Astrocyte (in vitro differentiated cells and primary cell): ENCODE measurements around the gene HLA-DPA1. TPM values are rescaled to one million over a fixed set of nuclear protein-coding genes. Genes with fewer than 3 reads are reported as not detected.

Source experiments
- DNase-seq: peaks from one replicate; pipeline ENCODE4 v3.0.0-alpha.2; 2010; ENCODE audit warnings: low read depth
- FAIRE-seq: peaks from 2 replicates; lab custom pipeline; 2011; peaks lifted over from hg19 to GRCh38; lab: Jason Lieb, UNC
- H2AFZ ChIP-seq: 2 replicates; pipeline ENCODE4 v1.6.0; 2012; ENCODE audit warnings: low read depth, low read length, inconsistent platforms
- H3K27ac ChIP-seq: 2 replicates; pipeline ENCODE4 v1.5.1; 2011; ENCODE audit warnings: low read depth, low read length, inconsistent platforms
- H3K27me3 ChIP-seq: 2 replicates; pipeline ENCODE4 v1.6.0; 2011; ENCODE audit warnings: low read length, inconsistent platforms; ENCODE audit not compliant: insufficient read depth
- H3K36me3 ChIP-seq: 2 replicates; pipeline ENCODE4 v1.5.1; 2011; ENCODE audit warnings: low read length, inconsistent platforms; ENCODE audit not compliant: insufficient read depth
- H3K4me1 ChIP-seq: 2 replicates; pipeline ENCODE4 v1.5.1; 2011; ENCODE audit warnings: low read length, inconsistent platforms; ENCODE audit not compliant: insufficient read depth
- H3K4me2 ChIP-seq: 2 replicates; pipeline ENCODE4 v1.6.0; 2012; ENCODE audit warnings: low read length, inconsistent platforms
- H3K4me3 ChIP-seq: 2 replicates; pipeline ENCODE4 v1.5.1; 2011; ENCODE audit warnings: low read depth, mild to moderate bottlenecking, low read length, inconsistent platforms; ENCODE audit not compliant: insufficient read depth
- H3K79me2 ChIP-seq: 2 replicates; pipeline ENCODE4 v1.6.0; 2012; ENCODE audit warnings: mild to moderate bottlenecking, low read length, inconsistent platforms; ENCODE audit not compliant: insufficient read depth
- H3K9ac ChIP-seq: 2 replicates; pipeline ENCODE4 v1.6.0; 2012; ENCODE audit warnings: mild to moderate bottlenecking, low read length, inconsistent platforms
- H3K9me3 ChIP-seq: 2 replicates; pipeline ENCODE4 v1.5.1; 2012; ENCODE audit warnings: low read depth, mild to moderate bottlenecking, low read length, inconsistent platforms; ENCODE audit not compliant: insufficient read depth
- H4K20me1 ChIP-seq: 2 replicates; pipeline ENCODE4 v1.6.0; 2012; ENCODE audit warnings: low read length, inconsistent platforms; ENCODE audit not compliant: insufficient read depth
- H3K27ac Mint-ChIP-seq: one replicate; pipeline ENCODE4 v1.8.0; 2021; ENCODE audit warnings: mild to moderate bottlenecking, mixed read lengths; ENCODE audit not compliant: unreplicated experiment
- H3K27me3 Mint-ChIP-seq: one replicate; pipeline ENCODE4 v1.8.0; 2021; ENCODE audit warnings: low read depth, mixed read lengths; ENCODE audit not compliant: unreplicated experiment
- H3K36me3 Mint-ChIP-seq: one replicate; pipeline ENCODE4 v1.8.0; 2021; ENCODE audit warnings: low read depth, mixed read lengths; ENCODE audit not compliant: unreplicated experiment
- H3K4me1 Mint-ChIP-seq: one replicate; pipeline ENCODE4 v1.8.0; 2021; ENCODE audit warnings: low read depth, mixed read lengths; ENCODE audit not compliant: unreplicated experiment
- H3K4me3 Mint-ChIP-seq: one replicate; pipeline ENCODE4 v1.8.0; 2021; ENCODE audit warnings: mild to moderate bottlenecking, moderate library complexity, mixed read lengths; ENCODE audit not compliant: unreplicated experiment
- H3K9me3 Mint-ChIP-seq: one replicate; pipeline ENCODE4 v1.8.0; 2021; ENCODE audit warnings: mild to moderate bottlenecking, mixed read lengths; ENCODE audit not compliant: unreplicated experiment
- CTCF ChIP-seq: IDR thresholded peaks from 2 replicates; pipeline ENCODE4 v1.5.1; 2011; ENCODE audit warnings: low read depth, mild to moderate bottlenecking, inconsistent platforms, low read length, moderate library complexity; ENCODE audit not compliant: insufficient read depth
- EZH2 ChIP-seq: IDR thresholded peaks from 2 replicates; pipeline ENCODE4 v1.6.1; 2012; ENCODE audit warnings: mild to moderate bottlenecking, low read length, inconsistent platforms; ENCODE audit not compliant: insufficient read depth
- total RNA-seq: library from RNA; stranded (reverse); gene quantifications from 2 replicates; pipeline ENCODE4 v1.2.1, GENCODE V29; 2021

Gene HLA-DPA1
- total RNA-seq, 1 donor from 2014 or later: 1.7 TPM

GRCh38 chr6:33091957-33092356 lies 18.5 kb upstream of the HLA-DPA1 start:
- H2AFZ ChIP-seq: no peak overlapping the region
- Mint-ChIP-seq H3K27me3 (peaks cover 18% of the 10 kb centered on the region), H3K4me3 (no peak overlapping the region), H3K9me3 (no peaks in the 10 kb centered on the region), H3K27ac (no peak overlapping the region), H3K4me1 (peaks cover 1% of the 10 kb centered on the region), H3K36me3 (no peaks in the 10 kb centered on the region)
- no peaks in the 10 kb centered on the region for H3K36me3 ChIP-seq
- no peak overlapping the region for H3K9ac ChIP-seq
- H3K9me3 ChIP-seq: no peaks in the 10 kb centered on the region
- H3K4me2 ChIP-seq: no peak overlapping the region
- peaks cover 3% of the 10 kb centered on the region for H3K27me3 ChIP-seq
- no peak for DNase-seq
- no peak overlapping the region for H3K4me3 ChIP-seq
- TF ChIP-seq CTCF (no peak), EZH2 (no peak)
- H3K79me2 ChIP-seq: no peaks in the 10 kb centered on the region
- no peaks in the 10 kb centered on the region for H3K4me1 ChIP-seq
- no peak for FAIRE-seq
- no peak overlapping the region for H3K27ac ChIP-seq
- no peaks in the 10 kb centered on the region for H4K20me1 ChIP-seq

GRCh38 chr6:33088931-33089620 lies 15.6 kb upstream of the HLA-DPA1 start:
- Histone ChIP-seq H3K27me3 (no peaks in the 10 kb centered on the region), H3K4me3 (no peak overlapping the region), H3K9ac (no peak overlapping the region), H3K4me2 (no peak overlapping the region), H3K36me3 (no peaks in the 10 kb centered on the region), H3K79me2 (no peaks in the 10 kb centered on the region), H4K20me1 (no peaks in the 10 kb centered on the region), H3K9me3 (no peaks in the 10 kb centered on the region), H2AFZ (no peak overlapping the region), H3K27ac (no peak overlapping the region), H3K4me1 (no peaks in the 10 kb centered on the region)
- H3K27me3 Mint-ChIP-seq: peaks cover 17% of the 10 kb centered on the region
- peaks cover 1% of the 10 kb centered on the region for H3K4me1 Mint-ChIP-seq
- H3K4me3 Mint-ChIP-seq: no peak overlapping the region
- DNase-seq: no peak
- no peak for FAIRE-seq
- H3K27ac Mint-ChIP-seq: no peak overlapping the region
- H3K9me3 Mint-ChIP-seq: no peaks in the 10 kb centered on the region
- H3K36me3 Mint-ChIP-seq: no peaks in the 10 kb centered on the region
- TF ChIP-seq EZH2 (no peak), CTCF (no peak)

GRCh38 chr6:33088258-33088930 lies 14.9 kb upstream of the HLA-DPA1 start:
- Histone ChIP-seq H3K79me2 (no peaks in the 10 kb centered on the region), H3K36me3 (no peaks in the 10 kb centered on the region), H2AFZ (no peak overlapping the region), H3K4me3 (no peak overlapping the region), H3K9ac (no peak overlapping the region), H3K4me2 (no peak overlapping the region), H3K27me3 (no peaks in the 10 kb centered on the region), H3K27ac (no peak overlapping the region), H3K4me1 (no peaks in the 10 kb centered on the region), H4K20me1 (no peaks in the 10 kb centered on the region), H3K9me3 (no peaks in the 10 kb centered on the region)
- FAIRE-seq (no peak), DNase-seq (no peak)
- Mint-ChIP-seq H3K4me1 (peaks cover 1% of the 10 kb centered on the region), H3K36me3 (no peaks in the 10 kb centered on the region), H3K27me3 (peaks cover 17% of the 10 kb centered on the region), H3K4me3 (no peak overlapping the region), H3K9me3 (no peaks in the 10 kb centered on the region), H3K27ac (no peak overlapping the region)
- TF ChIP-seq EZH2 (no peak), CTCF (no peak)
